H1 (cell line): ENCODE results near the gene CABLES2. TPM values are rescaled to one million over a fixed set of nuclear protein-coding genes. Genes with fewer than 3 reads are reported as not detected.

Experiments
- EGR1 ChIP-seq: IDR thresholded peaks from 2 replicates; pipeline ENCODE4 v1.6.1; 2011; ENCODE audit warnings: low read depth, low read length, borderline replicate concordance
- HDAC6 ChIP-seq: IDR thresholded peaks from one replicate; pipeline ENCODE4 v1.7.1; 2012; ENCODE audit warnings: low read depth, mild to moderate bottlenecking, inconsistent platforms, low read length, moderate library complexity
- JUND ChIP-seq: IDR thresholded peaks from 2 replicates; pipeline ENCODE4 v1.6.1; 2011; ENCODE audit warnings: mild to moderate bottlenecking, improper control_type of control experiment, low read length
- NANOG ChIP-seq: IDR thresholded peaks from 2 replicates; pipeline ENCODE4 v1.6.1; 2011; ENCODE audit warnings: low read length, low read depth, mild to moderate bottlenecking, inconsistent platforms; ENCODE audit not compliant: insufficient read depth, poor library complexity, severe bottlenecking
- SRF ChIP-seq: IDR thresholded peaks from 2 replicates; pipeline ENCODE4 v1.6.1; 2011; ENCODE audit warnings: mild to moderate bottlenecking, low read depth, low read length, moderate library complexity
- TCF12 ChIP-seq: IDR thresholded peaks from 2 replicates; pipeline ENCODE4 v1.6.1; 2011; ENCODE audit warnings: low read depth, mild to moderate bottlenecking, low read length
- polyA plus RNA-seq, 7 experiments: library from polyadenylated mRNA; depleted of rRNA in 3 of 7; stranded (reverse) in 5 of 7; unstranded in 2 of 7; fragments of >200 nt in 5 of 7; fragments of 200-250 nt in 2 of 7; gene quantifications; 1 replicate in 5 of 7; 2 replicates in 1 of 7; 4 replicates in 1 of 7; pipeline versions ENCODE4 v1.2.1 to v1.2.3, GENCODE V29; 2011 to 2013; ENCODE audit warnings: missing spikeins in 2 of 7, mixed read lengths in 2 of 7
- total RNA-seq: library from RNA; stranded (reverse); fragmentation: NEBNext Ultra II Directional; extraction: Animal tissue kit (Norgen Biotek cat#: 25700); gene quantifications from 2 replicates; pipeline ENCODE4 v1.2.1, GENCODE V29; 2021
- TF ChIP-seq, protein P1 (sequence below): IDR thresholded peaks from 2 replicates; pipeline ENCODE4 v1.6.1; 2012; ENCODE audit warnings: low read length, inconsistent platforms

Gene CABLES2
- total and polyA plus RNA-seq, 2 of the 8 experiments (the other 6 are each of a cell fraction or from before 2014, with no cell fraction given): 8.0 to 8.8 TPM

DNA sequence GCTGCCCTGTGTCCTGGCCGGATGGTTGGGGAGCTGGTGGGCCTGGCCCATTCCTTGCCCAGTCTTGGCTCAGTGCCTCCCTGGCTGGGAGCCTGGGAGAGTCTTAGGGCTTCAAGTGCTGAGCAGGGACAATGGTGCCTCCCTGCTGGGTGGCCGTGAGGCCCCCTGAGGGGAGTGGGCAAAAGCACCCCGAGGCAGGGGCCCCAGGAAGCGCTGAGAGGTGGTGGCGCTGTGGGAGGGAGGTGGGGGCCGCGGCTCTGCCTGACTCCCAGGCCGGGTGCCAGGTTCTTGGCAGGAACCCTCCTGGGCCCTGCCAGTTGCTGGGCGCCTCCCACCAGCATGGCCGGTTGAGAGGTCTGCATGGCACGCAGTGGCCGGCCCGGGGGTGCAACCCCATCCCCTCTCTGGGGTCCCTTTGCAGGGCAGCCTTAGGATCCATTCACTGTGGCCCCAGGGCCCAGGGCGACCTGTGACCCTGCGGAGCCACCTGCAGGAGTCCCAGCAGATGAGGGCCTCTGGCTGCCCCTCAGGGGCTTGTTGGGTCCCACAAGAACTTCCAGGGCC is 29.4 kb downstream of the CABLES2 start (continued):
- TF ChIP-seq, protein P1, sequence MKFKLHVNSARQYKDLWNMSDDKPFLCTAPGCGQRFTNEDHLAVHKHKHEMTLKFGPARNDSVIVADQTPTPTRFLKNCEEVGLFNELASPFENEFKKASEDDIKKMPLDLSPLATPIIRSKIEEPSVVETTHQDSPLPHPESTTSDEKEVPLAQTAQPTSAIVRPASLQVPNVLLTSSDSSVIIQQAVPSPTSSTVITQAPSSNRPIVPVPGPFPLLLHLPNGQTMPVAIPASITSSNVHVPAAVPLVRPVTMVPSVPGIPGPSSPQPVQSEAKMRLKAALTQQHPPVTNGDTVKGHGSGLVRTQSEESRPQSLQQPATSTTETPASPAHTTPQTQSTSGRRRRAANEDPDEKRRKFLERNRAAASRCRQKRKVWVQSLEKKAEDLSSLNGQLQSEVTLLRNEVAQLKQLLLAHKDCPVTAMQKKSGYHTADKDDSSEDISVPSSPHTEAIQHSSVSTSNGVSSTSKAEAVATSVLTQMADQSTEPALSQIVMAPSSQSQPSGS: no peak
- TF ChIP-seq HDAC6 (no peak), NANOG (no peak), TCF12 (no peak), EGR1 (no peak), SRF (no peak), JUND (no peak)
